GM12878 (cell line): ENCODE results near the gene CCNI. TPM values are rescaled to one million over a fixed set of nuclear protein-coding genes. Genes with fewer than 3 reads are reported as not detected.
"Not testable (repeated sequence)": the region's sequence is repeated elsewhere in the genome, so short reads cannot be mapped to it uniquely, and the experiment has no call there.

ENCODE experiments used
- ATAC-seq: fragments of 200-7000 bp; cut with Tn5 transposase; 3 replicates; pipeline ENCODE4 v1.9.1; 2020; ENCODE audit warnings: mild to moderate bottlenecking, moderate library complexity
- BruUV-seq: library from RNA; stranded (reverse); fragments of 400-500 nt; replicated peaks from 2 replicates; lab custom pipeline; 2021; lab: Mats Ljungman, UMichigan
- CTCF ChIA-PET: fragments of 300-600 bp; sonication (Branson Sonifier 250); formaldehyde crosslinking; extraction: SDS; loops from one replicate; lab custom pipeline; 2021; ENCODE audit warnings: inconsistent platforms; lab: Yijun Ruan, JAX
- POLR2A ChIA-PET: fragments of 350-600 bp; formaldehyde crosslinking; extraction: SDS; loops from one replicate; lab custom pipeline; 2021; ENCODE audit warnings: inconsistent platforms; lab: Charles Lee
- RAD21 ChIA-PET: fragments of 300-600 bp; sonication (Branson Sonifier 250); formaldehyde crosslinking; loops from one replicate; lab custom pipeline; 2023; ENCODE audit warnings: antibody characterized with exemption; ENCODE audit not compliant: unreplicated experiment; lab: Charles Lee
- SMC1A ChIA-PET: fragments of 300-600 bp; sonication (Branson Sonifier 250); formaldehyde crosslinking; loops from one replicate; lab custom pipeline; 2023; ENCODE audit not compliant: unreplicated experiment, uncharacterized antibody; lab: Charles Lee
- DNase-seq: peaks from one replicate; pipeline ENCODE4 v3.0.0-alpha.2; 2011; ENCODE audit warnings: low read depth, low spot score
- FAIRE-seq: peaks from 3 replicates; lab custom pipeline; 2011; peaks lifted over from hg19 to GRCh38; lab: Jason Lieb, UNC
- H2AFZ ChIP-seq: 2 replicates; pipeline ENCODE4 v1.6.0; 2011; ENCODE audit warnings: low read depth, low read length, control low read depth; ENCODE audit not compliant: control insufficient read depth
- H3K27ac ChIP-seq: 2 replicates; pipeline ENCODE4 v1.5.1; 2011; ENCODE audit warnings: control low read depth; ENCODE audit not compliant: control insufficient read depth, insufficient read depth
- H3K27me3 ChIP-seq, 2 experiments: replicated peaks in 1 of 2; 2 replicates each; pipeline versions ENCODE4 v1.6.0 to v1.6.1; 2011; ENCODE audit warnings: low read length in 1 of 2; ENCODE audit not compliant: control insufficient read depth in 2 of 2, insufficient read depth in 2 of 2
- H3K36me3 ChIP-seq, 2 experiments: 2 replicates each; pipeline ENCODE4 v1.5.1; 2011; ENCODE audit warnings: low read length in 1 of 2; ENCODE audit not compliant: control insufficient read depth in 2 of 2, insufficient read depth in 2 of 2
- H3K4me1 ChIP-seq: 2 replicates; pipeline ENCODE4 v1.6.1; 2011; ENCODE audit warnings: mild to moderate bottlenecking, low read length, moderate library complexity, mixed read lengths; ENCODE audit not compliant: control insufficient read depth, insufficient read depth
- H3K4me2 ChIP-seq: 2 replicates; pipeline ENCODE4 v1.6.0; 2011; ENCODE audit warnings: control low read depth; ENCODE audit not compliant: control insufficient read depth, insufficient read depth
- H3K4me3 ChIP-seq: fragments of 200-600 bp; sonication (generic); 2 replicates; pipeline ENCODE4 v1.5.1; 2016
- H3K79me2 ChIP-seq: 2 replicates; pipeline ENCODE4 v1.6.0; 2011; ENCODE audit warnings: low read length; ENCODE audit not compliant: control insufficient read depth, insufficient read depth
- H3K9ac ChIP-seq: 2 replicates; pipeline ENCODE4 v1.8.0; 2011; ENCODE audit warnings: low read length, control low read depth, mixed read lengths; ENCODE audit not compliant: control insufficient read depth, insufficient read depth
- H3K9me3 ChIP-seq: replicated peaks from 3 replicates; pipeline ENCODE4 v1.5.1; 2011; ENCODE audit warnings: mild to moderate bottlenecking, low read length; ENCODE audit not compliant: control insufficient read depth, insufficient read depth
- H4K20me1 ChIP-seq: 2 replicates; pipeline ENCODE4 v1.6.0; 2011; ENCODE audit not compliant: control insufficient read depth, insufficient read depth
- KDM1A ChIP-seq: fragments of 200-600 bp; sonication (generic); IDR thresholded peaks from 2 replicates; pipeline ENCODE4 v1.6.1; 2016; ENCODE audit warnings: borderline replicate concordance
- MEF2A ChIP-seq: IDR thresholded peaks from 2 replicates; pipeline ENCODE4 v1.6.1; 2011; ENCODE audit warnings: low read depth, mild to moderate bottlenecking, low read length, moderate library complexity; ENCODE audit not compliant: insufficient read depth
- PAX8 ChIP-seq: fragments of 450-650 bp; IDR thresholded peaks from 2 replicates; pipeline ENCODE4 v1.6.1; 2017; ENCODE audit warnings: mild to moderate bottlenecking, moderate library complexity
- STAT3 ChIP-seq: IDR thresholded peaks from 2 replicates; pipeline ENCODE4 v1.6.1; 2011; ENCODE audit warnings: low read depth, low read length, improper control_type of control experiment
- WGBS: methylation state at CpG from one replicate; pipeline ENCODE4 v1.1.6; 2016; ENCODE audit warnings: low lambda C conversion rate; ENCODE audit not compliant: insufficient replicate concordance, insufficient coverage; ENCODE audit errors: missing lambda C conversion rate; 5-methylcytosine and 5-hydroxymethylcytosine counted together
- in situ Hi-C: fragments of 300-500 bp; cut with MboI; formaldehyde crosslinking; loops from 9 replicates; pipeline ENCODE4 v1.14.3; 2018; ENCODE audit warnings: mixed read lengths
- intact Hi-C: fragments of 100-400 bp; cut with micrococcal nuclease; formaldehyde crosslinking; loops from one replicate; pipeline ENCODE4 v1.14.2; 2022; ENCODE audit not compliant: unreplicated experiment
- polyA plus RNA-seq, 11 experiments: library from polyadenylated mRNA; depleted of rRNA in 4 of 11; unstranded in 6 of 11; stranded (reverse) in 5 of 11; fragments of >200 nt; fragmentation: Nextera tagmentation in 4 of 11; fragmentation: Illumina TruSeq in 1 of 11; extraction: Ambion mirVana in 4 of 11; extraction: Trizol in 1 of 11; gene quantifications; 1 replicate in 1 of 11; 2 replicates in 10 of 11; pipeline versions ENCODE4 v1.2.1 to v1.2.3, GENCODE V29; 2011 to 2016; ENCODE audit warnings: inconsistent platforms in 2 of 11, missing spikeins in 2 of 11, low read depth in 1 of 11
- total RNA-seq, 4 experiments: library from RNA; depleted of rRNA in 3 of 4; stranded (reverse); fragments of >200 nt in 3 of 4; fragmentation: Illumina TruSeq in 1 of 4; extraction: Trizol in 1 of 4; gene quantifications; 2 replicates each; pipeline versions ENCODE4 v1.2.1 to v1.2.3, GENCODE V29; 2013 to 2021
- TF ChIP-seq, protein P1 (sequence below): fragments of 450-650 bp; formaldehyde crosslinking; IDR thresholded peaks from 2 replicates; pipeline ENCODE4 v1.5.0; 2022; ENCODE audit warnings: mild to moderate bottlenecking, missing genetic modification characterization
- TF ChIP-seq, protein P2 (sequence below): fragments of 450-650 bp; formaldehyde crosslinking; IDR thresholded peaks from 2 replicates; pipeline ENCODE4 v1.4.0; 2020; ENCODE audit warnings: mild to moderate bottlenecking, moderate library complexity

CCNI gene
- total and polyA plus RNA-seq, 10 of the 15 experiments (the other 5 are each of a cell fraction or from before 2014, with no cell fraction given), result 70.6 to 178 (median 105) TPM

DNA sequence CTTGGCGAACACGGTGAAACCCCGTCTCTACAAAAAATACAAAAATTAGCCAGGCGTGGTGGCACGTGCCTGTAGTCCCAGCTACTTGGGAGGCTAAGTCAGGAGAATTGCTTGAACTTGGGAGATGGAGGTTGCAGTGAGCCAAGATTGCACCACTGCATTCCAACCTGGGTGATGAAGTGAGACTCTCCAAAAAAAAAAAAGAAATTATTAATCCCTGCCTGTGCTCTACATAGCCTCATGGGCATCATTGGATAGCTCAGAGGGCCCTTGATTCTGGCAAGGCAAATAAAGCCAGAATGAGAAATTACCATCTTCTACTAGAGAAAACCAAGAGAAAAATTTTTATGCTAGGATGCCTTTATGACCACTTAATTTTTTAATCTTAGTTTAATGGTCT is 38.6 kb downstream of the CCNI start:
- H3K4me1 ChIP-seq, ATAC-seq, H3K9ac ChIP-seq, H4K20me1 ChIP-seq, H3K4me3 ChIP-seq, H3K9me3 ChIP-seq, DNase-seq, H3K27ac ChIP-seq, BruUV-seq, in situ Hi-C loops, FAIRE-seq, H3K4me2 ChIP-seq, H3K27me3 ChIP-seq, POLR2A ChIA-PET, intact Hi-C loops, RAD21 ChIA-PET, H2AFZ ChIP-seq, H3K79me2 ChIP-seq: not testable (repeated sequence)
- ChIA-PET SMC1A (interaction anchor here (0.8 kb wide), 1 partner anchor 9 kb away, joined by 3 read pairs; no protein-coding TSS in a partner anchor), CTCF (interaction anchor here (1.6 to 2.3 kb wide), 2 partner anchors 8 to 166 kb away, joined by 4 to 10 read pairs; no protein-coding TSS in a partner anchor)
- peaks cover 0 to 35% of the 10 kb centered on the region in 2 experiments for H3K36me3 ChIP-seq
- WGBS, result 100% methylated on average over 5 of the region's 5 CpGs

DNA sequence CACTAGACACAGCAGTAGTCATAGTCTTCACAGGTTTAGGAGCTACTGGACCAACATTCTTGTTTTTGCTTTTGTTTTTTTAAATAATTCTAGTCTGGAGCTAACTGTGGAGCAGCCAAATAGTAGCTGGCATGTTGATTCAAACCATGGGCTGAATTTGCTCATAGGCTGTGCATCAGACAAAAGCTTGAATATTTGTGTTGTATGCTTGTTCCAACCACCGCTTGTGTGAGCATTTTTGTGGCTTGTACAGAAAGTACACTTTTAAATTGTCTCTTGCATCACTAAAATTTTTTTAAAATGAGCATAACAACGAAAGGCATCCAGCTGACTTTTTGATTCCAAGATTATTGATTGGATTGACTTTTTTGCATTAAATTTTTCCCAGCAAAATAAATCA is 39.6 kb downstream of the CCNI start:
- H3K4me1 ChIP-seq, result no peaks in the 10 kb centered on the region
- H3K27ac ChIP-seq, result no peak overlapping the region
- SMC1A ChIA-PET, result interaction anchor here (0.7 to 1.3 kb wide), 3 partner anchors 9 to 17 kb away, joined by 3 to 5 read pairs (median 3); no protein-coding TSS in a partner anchor
- no peaks in the 10 kb centered on the region for H3K27me3 ChIP-seq
- no peaks in the 10 kb centered on the region for H4K20me1 ChIP-seq
- no peak overlapping the region for H2AFZ ChIP-seq
- no peaks in the 10 kb centered on the region for H3K9me3 ChIP-seq
- ATAC-seq, result no peak
- BruUV-seq, result no TSS peak
- intact Hi-C loops, result no loop called here
- peaks cover 0 to 41% of the 10 kb centered on the region in 2 experiments for H3K36me3 ChIP-seq
- POLR2A ChIA-PET, result no interaction called here
- in situ Hi-C loops, result no loop called here
- RAD21 ChIA-PET, result no interaction called here
- no peak overlapping the region for H3K9ac ChIP-seq
- DNase-seq, result no peak
- no peaks in the 10 kb centered on the region for H3K79me2 ChIP-seq
- 98% methylated on average over 2 of the region's 2 CpGs for WGBS
- H3K4me2 ChIP-seq, result no peak overlapping the region
- CTCF ChIA-PET, result interaction anchor here (1.2 to 2.3 kb wide), 4 partner anchors 9 to 168 kb away, joined by 3 to 10 read pairs (median 6); no protein-coding TSS in a partner anchor
- no peak for FAIRE-seq
- no peak overlapping the region for H3K4me3 ChIP-seq
- no peak for TF ChIP-seq KDM1A
- TF ChIP-seq, protein P1, sequence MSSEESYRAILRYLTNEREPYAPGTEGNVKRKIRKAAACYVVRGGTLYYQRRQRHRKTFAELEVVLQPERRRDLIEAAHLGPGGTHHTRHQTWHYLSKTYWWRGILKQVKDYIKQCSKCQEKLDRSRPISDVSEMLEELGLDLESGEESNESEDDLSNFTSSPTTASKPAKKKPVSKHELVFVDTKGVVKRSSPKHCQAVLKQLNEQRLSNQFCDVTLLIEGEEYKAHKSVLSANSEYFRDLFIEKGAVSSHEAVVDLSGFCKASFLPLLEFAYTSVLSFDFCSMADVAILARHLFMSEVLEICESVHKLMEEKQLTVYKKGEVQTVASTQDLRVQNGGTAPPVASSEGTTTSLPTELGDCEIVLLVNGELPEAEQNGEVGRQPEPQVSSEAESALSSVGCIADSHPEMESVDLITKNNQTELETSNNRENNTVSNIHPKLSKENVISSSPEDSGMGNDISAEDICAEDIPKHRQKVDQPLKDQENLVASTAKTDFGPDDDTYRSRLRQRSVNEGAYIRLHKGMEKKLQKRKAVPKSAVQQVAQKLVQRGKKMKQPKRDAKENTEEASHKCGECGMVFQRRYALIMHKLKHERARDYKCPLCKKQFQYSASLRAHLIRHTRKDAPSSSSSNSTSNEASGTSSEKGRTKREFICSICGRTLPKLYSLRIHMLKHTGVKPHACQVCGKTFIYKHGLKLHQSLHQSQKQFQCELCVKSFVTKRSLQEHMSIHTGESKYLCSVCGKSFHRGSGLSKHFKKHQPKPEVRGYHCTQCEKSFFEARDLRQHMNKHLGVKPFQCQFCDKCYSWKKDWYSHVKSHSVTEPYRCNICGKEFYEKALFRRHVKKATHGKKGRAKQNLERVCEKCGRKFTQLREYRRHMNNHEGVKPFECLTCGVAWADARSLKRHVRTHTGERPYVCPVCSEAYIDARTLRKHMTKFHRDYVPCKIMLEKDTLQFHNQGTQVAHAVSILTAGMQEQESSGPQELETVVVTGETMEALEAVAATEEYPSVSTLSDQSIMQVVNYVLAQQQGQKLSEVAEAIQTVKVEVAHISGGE (CRISPR knock-in tag), result no peak
- TF ChIP-seq, protein P2, sequence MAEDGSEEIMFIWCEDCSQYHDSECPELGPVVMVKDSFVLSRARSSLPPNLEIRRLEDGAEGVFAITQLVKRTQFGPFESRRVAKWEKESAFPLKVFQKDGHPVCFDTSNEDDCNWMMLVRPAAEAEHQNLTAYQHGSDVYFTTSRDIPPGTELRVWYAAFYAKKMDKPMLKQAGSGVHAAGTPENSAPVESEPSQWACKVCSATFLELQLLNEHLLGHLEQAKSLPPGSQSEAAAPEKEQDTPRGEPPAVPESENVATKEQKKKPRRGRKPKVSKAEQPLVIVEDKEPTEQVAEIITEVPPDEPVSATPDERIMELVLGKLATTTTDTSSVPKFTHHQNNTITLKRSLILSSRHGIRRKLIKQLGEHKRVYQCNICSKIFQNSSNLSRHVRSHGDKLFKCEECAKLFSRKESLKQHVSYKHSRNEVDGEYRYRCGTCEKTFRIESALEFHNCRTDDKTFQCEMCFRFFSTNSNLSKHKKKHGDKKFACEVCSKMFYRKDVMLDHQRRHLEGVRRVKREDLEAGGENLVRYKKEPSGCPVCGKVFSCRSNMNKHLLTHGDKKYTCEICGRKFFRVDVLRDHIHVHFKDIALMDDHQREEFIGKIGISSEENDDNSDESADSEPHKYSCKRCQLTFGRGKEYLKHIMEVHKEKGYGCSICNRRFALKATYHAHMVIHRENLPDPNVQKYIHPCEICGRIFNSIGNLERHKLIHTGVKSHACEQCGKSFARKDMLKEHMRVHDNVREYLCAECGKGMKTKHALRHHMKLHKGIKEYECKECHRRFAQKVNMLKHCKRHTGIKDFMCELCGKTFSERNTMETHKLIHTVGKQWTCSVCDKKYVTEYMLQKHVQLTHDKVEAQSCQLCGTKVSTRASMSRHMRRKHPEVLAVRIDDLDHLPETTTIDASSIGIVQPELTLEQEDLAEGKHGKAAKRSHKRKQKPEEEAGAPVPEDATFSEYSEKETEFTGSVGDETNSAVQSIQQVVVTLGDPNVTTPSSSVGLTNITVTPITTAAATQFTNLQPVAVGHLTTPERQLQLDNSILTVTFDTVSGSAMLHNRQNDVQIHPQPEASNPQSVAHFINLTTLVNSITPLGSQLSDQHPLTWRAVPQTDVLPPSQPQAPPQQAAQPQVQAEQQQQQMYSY (CRISPR knock-in tag), result no peak
- TF ChIP-seq STAT3, result no peak
- TF ChIP-seq PAX8, result no peak
- TF ChIP-seq MEF2A, result no peak
